Vagina (tissue), 2 donors: Measurements from ENCODE around the gene EFEMP1. TPM values are rescaled to one million over a fixed set of nuclear protein-coding genes. Genes with fewer than 3 reads are reported as not detected.

Experiments
- DNase-seq, 2 donors: peaks; one replicate each; pipeline ENCODE4 v3.0.0-alpha.2; 2017; ENCODE audit errors: extremely low spot score in 2 of 2
- H3K27ac ChIP-seq: fragments of 200-600 bp; sonication (generic); one replicate; pipeline ENCODE4 v1.5.1; 2019
- H3K27me3 ChIP-seq: fragments of 200-600 bp; sonication (generic); one replicate; pipeline ENCODE4 v1.5.1; 2019
- H3K36me3 ChIP-seq, 2 donors: fragments of 200-600 bp; sonication (generic); one replicate each; pipeline ENCODE4 v1.5.1; 2017 to 2019
- H3K4me1 ChIP-seq: fragments of 200-600 bp; sonication (generic); one replicate; pipeline ENCODE4 v1.5.1; 2019
- H3K4me3 ChIP-seq, 2 donors: fragments of 200-600 bp; sonication (generic); 1 replicate in 1 of 2; 2 replicates in 1 of 2; pipeline ENCODE4 v1.5.1; 2016 to 2019
- H3K9me3 ChIP-seq: fragments of 200-600 bp; sonication (generic); one replicate; pipeline ENCODE4 v1.5.1; 2019
- POLR2A ChIP-seq, 2 donors: fragments of 450-650 bp; IDR thresholded peaks; one replicate each; pipeline ENCODE4 v1.6.1; 2017; ENCODE audit warnings: antibody characterized with exemption in 2 of 2, mild to moderate bottlenecking in 2 of 2, moderate library complexity in 2 of 2
- POLR2AphosphoS5 ChIP-seq, 2 donors: sonication (generic); formaldehyde crosslinking; IDR thresholded peaks; one replicate each; pipeline ENCODE4 v1.9.0; 2017; ENCODE audit warnings: antibody characterized with exemption in 2 of 2, mild to moderate bottlenecking in 2 of 2, low read depth in 1 of 2; ENCODE audit not compliant: insufficient read depth in 1 of 2
- intact Hi-C: fragments of 100-400 bp; cut with DNase I; formaldehyde crosslinking; loops from one replicate; pipeline ENCODE4 v1.15.1; 2023
- total RNA-seq: library from RNA; depleted of rRNA; stranded (reverse); fragments of >200 nt; gene quantifications from one replicate; pipeline ENCODE4 v1.2.3, GENCODE V29; 2016
- TF ChIP-seq, protein P1 (sequence below), 3 experiments: fragments of 450-650 bp in 2 of 3; fragments of 200-600 bp in 1 of 3; sonication (generic) in 1 of 3; IDR thresholded peaks; one replicate each; pipeline ENCODE4 v1.5.1; 2017 to 2019; ENCODE audit warnings: antibody characterized with exemption in 3 of 3, mild to moderate bottlenecking in 2 of 3, moderate library complexity in 2 of 3

EFEMP1 gene
- total RNA-seq, 1 donor from 2014 or later, result 235 TPM

DNA sequence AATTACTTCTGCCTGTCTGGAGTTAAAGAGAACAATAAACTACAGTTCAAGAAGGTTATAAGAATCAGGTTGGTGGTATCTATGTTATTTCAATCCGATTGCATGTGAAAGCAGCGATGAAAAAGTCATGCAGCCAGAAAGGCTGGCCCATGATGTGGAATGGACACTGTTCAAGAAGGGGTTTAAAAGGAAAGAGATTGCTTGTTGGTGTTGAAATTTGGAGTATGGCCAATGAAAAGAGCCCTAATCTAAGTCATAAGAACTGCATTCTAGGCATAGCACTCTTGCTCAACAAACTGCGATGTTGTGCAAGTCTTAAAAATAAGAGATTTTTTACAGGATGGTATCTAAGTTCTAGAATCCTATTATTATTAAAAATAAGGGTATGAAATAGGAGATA, 61.3 kb downstream of the EFEMP1 start:
- DNase-seq, result no peak
- Histone ChIP-seq H3K4me3 (no peak overlapping the region), H3K27me3 (no peaks in the 10 kb centered on the region), H3K4me1 (peaks cover 16% of the 10 kb centered on the region), H3K9me3 (no peaks in the 10 kb centered on the region), H3K27ac (peak overlapping the region; percentile 68), H3K36me3 (no peaks in the 10 kb centered on the region)
- TF ChIP-seq POLR2AphosphoS5 (IDR thresholded peaks at IDR 0.05; ENCODE audit: insufficient read depth in 1 of 2, low read depth in 1 of 2) (peak in 1 of 2 donors; percentile 28), POLR2A (IDR thresholded peaks at IDR 0.05) (no peak)
- TF ChIP-seq, protein P1, sequence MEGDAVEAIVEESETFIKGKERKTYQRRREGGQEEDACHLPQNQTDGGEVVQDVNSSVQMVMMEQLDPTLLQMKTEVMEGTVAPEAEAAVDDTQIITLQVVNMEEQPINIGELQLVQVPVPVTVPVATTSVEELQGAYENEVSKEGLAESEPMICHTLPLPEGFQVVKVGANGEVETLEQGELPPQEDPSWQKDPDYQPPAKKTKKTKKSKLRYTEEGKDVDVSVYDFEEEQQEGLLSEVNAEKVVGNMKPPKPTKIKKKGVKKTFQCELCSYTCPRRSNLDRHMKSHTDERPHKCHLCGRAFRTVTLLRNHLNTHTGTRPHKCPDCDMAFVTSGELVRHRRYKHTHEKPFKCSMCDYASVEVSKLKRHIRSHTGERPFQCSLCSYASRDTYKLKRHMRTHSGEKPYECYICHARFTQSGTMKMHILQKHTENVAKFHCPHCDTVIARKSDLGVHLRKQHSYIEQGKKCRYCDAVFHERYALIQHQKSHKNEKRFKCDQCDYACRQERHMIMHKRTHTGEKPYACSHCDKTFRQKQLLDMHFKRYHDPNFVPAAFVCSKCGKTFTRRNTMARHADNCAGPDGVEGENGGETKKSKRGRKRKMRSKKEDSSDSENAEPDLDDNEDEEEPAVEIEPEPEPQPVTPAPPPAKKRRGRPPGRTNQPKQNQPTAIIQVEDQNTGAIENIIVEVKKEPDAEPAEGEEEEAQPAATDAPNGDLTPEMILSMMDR (IDR thresholded peaks at IDR 0.05), result no peak
- intact Hi-C loops, result loop anchor here (10.0 kb wide), 1 partner anchor 93 kb away; no protein-coding TSS in a partner anchor

DNA sequence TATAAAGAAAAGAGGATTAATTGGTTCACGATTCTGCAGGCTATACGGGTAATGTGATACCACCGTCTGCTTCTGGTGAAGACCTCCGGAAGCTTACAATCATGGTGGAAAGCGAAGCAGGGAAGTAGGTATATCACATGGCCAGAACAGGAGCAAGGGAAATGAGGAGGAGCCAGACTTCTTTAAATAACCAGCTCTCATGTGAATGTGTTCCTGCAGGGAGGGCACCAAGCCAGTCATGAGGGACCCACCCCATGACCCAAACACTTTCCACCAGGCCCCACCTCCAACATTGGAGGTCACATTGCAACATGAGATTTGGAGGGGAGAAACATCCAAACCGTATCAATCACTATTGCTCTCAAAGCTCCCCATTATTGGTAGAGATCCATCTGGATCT, 61.8 kb downstream of the EFEMP1 start:
- H3K27ac ChIP-seq, result peak overlapping the region; percentile 68
- H3K36me3 ChIP-seq, result no peaks in the 10 kb centered on the region
- no peak overlapping the region for H3K4me3 ChIP-seq
- H3K27me3 ChIP-seq, result no peaks in the 10 kb centered on the region
- TF ChIP-seq, protein P1 (IDR thresholded peaks at IDR 0.05), result no peak
- no peak for TF ChIP-seq POLR2A (IDR thresholded peaks at IDR 0.05)
- no peak for TF ChIP-seq POLR2AphosphoS5 (IDR thresholded peaks at IDR 0.05; ENCODE audit: insufficient read depth in 1 of 2, low read depth in 1 of 2)
- no peaks in the 10 kb centered on the region for H3K9me3 ChIP-seq
- H3K4me1 ChIP-seq, result peaks cover 19% of the 10 kb centered on the region
- intact Hi-C loops, result loop anchor here (10.0 kb wide), 1 partner anchor 93 kb away; no protein-coding TSS in a partner anchor
- DNase-seq, result no peak

DNA sequence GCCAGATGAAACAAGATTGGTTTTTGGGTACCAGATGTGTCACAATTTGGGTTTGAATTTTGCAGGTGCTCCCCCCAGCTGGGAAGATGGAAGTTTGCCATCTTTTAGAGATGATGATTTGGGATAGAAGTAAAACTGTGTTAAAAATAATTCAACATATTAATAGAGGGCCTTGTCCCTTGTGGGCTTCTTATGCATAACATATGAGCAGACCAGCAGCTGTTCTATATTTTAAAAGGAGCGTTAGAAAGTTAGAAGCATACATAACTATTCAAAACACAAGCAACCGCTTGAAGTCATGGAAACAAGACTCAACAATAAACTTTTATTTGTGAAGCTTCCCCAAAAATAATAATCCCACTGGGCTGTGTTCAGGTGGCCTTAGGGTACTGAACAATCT, 62.8 kb downstream of the EFEMP1 start:
- no peak for TF ChIP-seq POLR2A (IDR thresholded peaks at IDR 0.05)
- TF ChIP-seq POLR2AphosphoS5 (IDR thresholded peaks at IDR 0.05; ENCODE audit: insufficient read depth in 1 of 2, low read depth in 1 of 2), result no peak
- TF ChIP-seq, protein P1 (IDR thresholded peaks at IDR 0.05), result no peak
- H3K36me3 ChIP-seq, result no peaks in the 10 kb centered on the region
- H3K27me3 ChIP-seq, result no peaks in the 10 kb centered on the region
- DNase-seq, result no peak
- H3K27ac ChIP-seq, result no peak overlapping the region
- H3K4me3 ChIP-seq, result no peak overlapping the region
- peaks cover 22% of the 10 kb centered on the region for H3K4me1 ChIP-seq
- no peaks in the 10 kb centered on the region for H3K9me3 ChIP-seq
- intact Hi-C loops, result loop anchor here (10.0 kb wide), 1 partner anchor 94 kb away; no protein-coding TSS in a partner anchor

DNA sequence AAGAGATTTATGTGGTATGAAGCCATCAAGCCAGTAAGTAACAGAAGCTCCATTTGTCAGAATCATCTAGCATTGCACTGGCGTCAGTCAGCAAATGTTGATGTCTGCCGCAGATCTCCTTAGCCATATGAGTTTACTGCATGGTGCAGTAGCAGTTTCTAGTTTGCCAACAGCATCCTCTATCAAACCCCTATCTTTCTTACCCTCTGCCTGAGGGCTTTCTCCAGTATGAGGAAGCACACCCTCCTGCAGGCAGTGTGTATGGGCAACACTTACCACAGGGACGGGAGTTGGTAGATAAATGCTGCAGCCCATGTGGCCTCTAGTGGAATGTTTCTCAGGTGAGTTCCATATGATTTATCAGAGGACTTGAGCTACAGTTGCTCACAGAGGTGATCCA, 63.7 kb downstream of the EFEMP1 start:
- Histone ChIP-seq H3K27me3 (no peaks in the 10 kb centered on the region), H3K4me1 (peaks cover 27% of the 10 kb centered on the region), H3K4me3 (no peak overlapping the region), H3K27ac (no peak overlapping the region), H3K9me3 (no peaks in the 10 kb centered on the region), H3K36me3 (no peaks in the 10 kb centered on the region)
- DNase-seq, result no peak
- intact Hi-C loops, result loop anchor here (10.0 kb wide), 1 partner anchor 95 kb away; no protein-coding TSS in a partner anchor
- TF ChIP-seq POLR2AphosphoS5 (IDR thresholded peaks at IDR 0.05; ENCODE audit: insufficient read depth in 1 of 2, low read depth in 1 of 2), result no peak

DNA sequence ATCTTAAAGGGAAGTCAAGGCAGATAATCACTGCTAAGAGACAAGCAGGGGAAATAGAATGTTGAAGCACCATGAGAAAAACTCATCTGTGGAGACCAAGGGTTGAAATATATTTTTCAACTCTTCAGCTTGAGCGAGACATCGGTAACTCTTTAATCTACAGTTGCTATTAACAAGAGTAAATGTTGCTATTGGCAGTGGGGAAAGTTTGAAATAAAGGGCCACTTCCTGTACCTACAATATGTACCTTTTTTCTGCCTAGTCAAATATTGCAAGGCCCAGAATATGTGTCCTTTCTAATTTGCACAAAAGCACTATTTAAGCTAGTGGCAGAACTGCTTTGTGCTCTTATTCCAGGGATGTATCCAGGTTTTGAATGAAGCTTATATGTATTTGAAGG, 65.8 kb downstream of the EFEMP1 start:
- Histone ChIP-seq H3K9me3 (no peaks in the 10 kb centered on the region), H3K4me3 (no peak overlapping the region), H3K27ac (peak overlapping the region; percentile 22), H3K36me3 (no peaks in the 10 kb centered on the region), H3K27me3 (no peaks in the 10 kb centered on the region), H3K4me1 (peaks cover 27% of the 10 kb centered on the region)
- intact Hi-C loops, result no loop called here
- TF ChIP-seq, protein P1 (IDR thresholded peaks at IDR 0.05), result no peak
- TF ChIP-seq POLR2AphosphoS5 (IDR thresholded peaks at IDR 0.05; ENCODE audit: insufficient read depth in 1 of 2, low read depth in 1 of 2) (no peak), POLR2A (IDR thresholded peaks at IDR 0.05) (no peak)
- no peak for DNase-seq
